ENCODE data around the gene PRM1. TPM values are rescaled to one million over a fixed set of nuclear protein-coding genes. Genes with fewer than 3 reads are reported as not detected.

Gene PRM1
- total and polyA plus RNA-seq, 2 of the 13 experiments (the other 11 are each of a cell fraction or from before 2014, with no cell fraction given) = not detected

- CTCF ChIA-PET (ENCODE audit: low intra/inter-chr PET ratio, low total read pairs) = no interaction called here
- no peaks in the 10 kb centered on the region for H3K79me2 ChIP-seq (ENCODE audit: insufficient read depth, low read length)
- DNase-seq (ENCODE audit: low spot score) = peak; percentile 58
- 46% methylated on average over 5 of the region's 5 CpGs for WGBS (ENCODE audit: low lambda C conversion rate)
- H3K4me3 ChIP-seq (replicated peaks in 1 of 3; ENCODE audit: insufficient read depth in 1 of 3, low read depth in 2 of 3, low read length in 3 of 3) = no peak overlapping the region
- intact Hi-C loops (cut with micrococcal nuclease; ENCODE audit: unreplicated experiment) (no loop called here), in situ Hi-C loops (cut with HindIII; ENCODE audit: extremely low pct_ligation_motif_present, low pct_unique_long_range_greater_than_20kb) (no loop called here)
- no peak overlapping the region for H3K27ac ChIP-seq (ENCODE audit: extremely low read length, insufficient read depth, low read length)
- POLR2A ChIA-PET = no interaction called here
- H4K20me1 ChIP-seq (ENCODE audit: insufficient read depth, low read length) = no peaks in the 10 kb centered on the region
- TF ChIP-seq CAMTA2 (CRISPR knock-in tag; IDR thresholded peaks at IDR 0.05; ENCODE audit: borderline replicate concordance) (no peak), ZNF7 (CRISPR knock-in tag; IDR thresholded peaks at IDR 0.05) (peak; percentile 68), ZNF550 (CRISPR knock-in tag; IDR thresholded peaks at IDR 0.05; ENCODE audit: borderline replicate concordance) (no peak), ZNF839 (CRISPR knock-in tag; IDR thresholded peaks at IDR 0.05; ENCODE audit: borderline replicate concordance) (no peak), HBP1 (CRISPR knock-in tag; IDR thresholded peaks at IDR 0.05; ENCODE audit: low read depth) (no peak), ELF1 (CRISPR knock-in tag; IDR thresholded peaks at IDR 0.05) (no peak), ZSCAN5A (CRISPR knock-in tag; IDR thresholded peaks at IDR 0.05; ENCODE audit: borderline replicate concordance) (no peak), ATF3 (CRISPR knock-in tag; IDR thresholded peaks at IDR 0.05) (no peak), SOX6 (IDR thresholded peaks at IDR 0.05) (no peak), SOX6 (CRISPR knock-in tag; IDR thresholded peaks at IDR 0.05) (no peak), ZNF121 (CRISPR knock-in tag; IDR thresholded peaks at IDR 0.05) (peak; percentile 93), TCF7L2 (IDR thresholded peaks at IDR 0.05; ENCODE audit: low read depth, low read length) (no peak), SUZ12 (IDR thresholded peaks at IDR 0.05; ENCODE audit: low read depth, low read length) (no peak), HDAC2 (CRISPR knock-in tag; IDR thresholded peaks at IDR 0.05) (no peak), MAFG (CRISPR knock-in tag; IDR thresholded peaks at IDR 0.05) (no peak), HOXA3 (CRISPR knock-in tag; IDR thresholded peaks at IDR 0.05) (no peak), FOXM1 (CRISPR knock-in tag; IDR thresholded peaks at IDR 0.05) (no peak), ZMYM3 (CRISPR knock-in tag; IDR thresholded peaks at IDR 0.05) (peak; percentile 67; the same call in 1 of the 2 replicates), ZNF660 (CRISPR knock-in tag; IDR thresholded peaks at IDR 0.05; ENCODE audit: borderline replicate concordance, low read depth) (no peak), ZNF556 (CRISPR knock-in tag; IDR thresholded peaks at IDR 0.05; ENCODE audit: borderline replicate concordance) (no peak), FOXO4 (CRISPR knock-in tag; conservative IDR thresholded peaks at IDR 0.05) (no peak)
- H3K27me3 ChIP-seq (ENCODE audit: control insufficient read depth in 1 of 2, insufficient read depth in 2 of 2, low read length in 2 of 2) = no peaks in the 10 kb centered on the region
- H3K9ac ChIP-seq (ENCODE audit: insufficient read depth, low read depth, low read length) = no peak overlapping the region
- H3K9me3 ChIP-seq (ENCODE audit: low read length) = no peaks in the 10 kb centered on the region
- no peaks in the 10 kb centered on the region for H3K36me3 ChIP-seq (replicated peaks in 1 of 2; ENCODE audit: control insufficient read depth in 1 of 2, insufficient read depth in 2 of 2, low read length in 2 of 2)
- ATAC-seq = no peak
- H3K4me1 ChIP-seq (ENCODE audit: insufficient read depth, low read length) = peaks cover 62% of the 10 kb centered on the region
- peak; percentile 23 for FAIRE-seq
- BruUV-seq (replicated peaks) = no TSS peak
- no peak overlapping the region for H3K4me2 ChIP-seq (ENCODE audit: low read depth, low read length)
- no peak overlapping the region for H2AFZ ChIP-seq (ENCODE audit: low read length)
Measured at GRCh38 chr16:11330526-11331237, 49.6 kb upstream of the PRM1 start.
